Measurements from ENCODE around the gene MAFG. TPM values are rescaled to one million over a fixed set of nuclear protein-coding genes. Genes with fewer than 3 reads are reported as not detected.

The MAFG gene
- total and polyA plus RNA-seq, 2 of the 13 experiments (the other 11 are each of a cell fraction or from before 2014, with no cell fraction given) = 14.5 to 20.0 TPM

- no peak for TF ChIP-seq ZNF503 (CRISPR knock-in tag; IDR thresholded peaks at IDR 0.05)
- no peak for TF ChIP-seq RNF219 (CRISPR knock-in tag; IDR thresholded peaks at IDR 0.05)
- no peak for TF ChIP-seq HMGXB3 (CRISPR knock-in tag; IDR thresholded peaks at IDR 0.05; ENCODE audit: borderline replicate concordance)
- peak; percentile 47 for TF ChIP-seq CTCF (CRISPR knock-in tag; IDR thresholded peaks at IDR 0.05)
- no peak for TF ChIP-seq DNMT3B (CRISPR knock-in tag; conservative IDR thresholded peaks at IDR 0.05)
- no peak for TF ChIP-seq MAFF (IDR thresholded peaks at IDR 0.05; ENCODE audit: low read depth, low read length)
- TF ChIP-seq ZBTB34 (CRISPR knock-in tag; IDR thresholded peaks at IDR 0.05) = no peak
- no peak for TF ChIP-seq DMTF1 (CRISPR knock-in tag; IDR thresholded peaks at IDR 0.05)
- peak; percentile 54; the same call in 1 of the 2 replicates for TF ChIP-seq KMT2A (CRISPR knock-in tag; IDR thresholded peaks at IDR 0.05)
- no peak for TF ChIP-seq ZNF564 (CRISPR knock-in tag; IDR thresholded peaks at IDR 0.05)
- TF ChIP-seq SMYD3 (CRISPR knock-in tag; IDR thresholded peaks at IDR 0.05) = no peak
- TF ChIP-seq ZNF10 (CRISPR knock-in tag; IDR thresholded peaks at IDR 0.05; ENCODE audit: borderline replicate concordance, low read depth) = no peak
- TF ChIP-seq KDM5A (IDR thresholded peaks at IDR 0.05; ENCODE audit: borderline replicate concordance, low read length) = peak; percentile 63; the same call in 1 of the 2 replicates
Measured at GRCh38 chr17:81911277-81911961, 16.1 kb downstream of the MAFG start, which contains the start of gene PCYT2 (continued).

Data from HepG2 (cell line).